K562 (cell line): ENCODE results near the gene SLC30A1. TPM values are rescaled to one million over a fixed set of nuclear protein-coding genes. Genes with fewer than 3 reads are reported as not detected.
A peak's percentile ranks its signal among the peaks of the same experiment; 100 is the strongest.

ENCODE experiments used
- DIDO1 ChIP-seq: fragments of 450-650 bp; IDR thresholded peaks from 2 replicates; pipeline ENCODE4 v1.6.1; 2016; ENCODE audit warnings: low read depth, missing biosample characterization, missing genetic modification characterization
- ETV1 ChIP-seq: fragments of 450-650 bp; conservative IDR thresholded peaks from 2 replicates; pipeline ENCODE4 v1.6.1; 2016; ENCODE audit warnings: missing genetic modification characterization, control low read depth, low read depth, missing compliant biosample characterization
- FUS ChIP-seq: fragments of 200-400 bp; formaldehyde crosslinking; optimal IDR thresholded peaks from 2 replicates; pipeline ENCODE3; 2017; ENCODE audit warnings: low read depth, low read length
- GATAD2A ChIP-seq: fragments of 450-650 bp; IDR thresholded peaks from 2 replicates; pipeline ENCODE4 v1.6.1; 2017
- HDAC8 ChIP-seq: fragments of 450-650 bp; IDR thresholded peaks from 2 replicates; pipeline ENCODE4 v1.6.1; 2016; ENCODE audit warnings: mild to moderate bottlenecking, missing genetic modification characterization, moderate library complexity, missing compliant biosample characterization
- KAT8 ChIP-seq: fragments of 450-650 bp; IDR thresholded peaks from 2 replicates; pipeline ENCODE4 v1.6.1; 2016; ENCODE audit warnings: low read depth, mild to moderate bottlenecking
- NR1H2 ChIP-seq: sonication (generic); formaldehyde crosslinking; IDR thresholded peaks from 2 replicates; pipeline ENCODE4 v1.4.0; 2020; ENCODE audit warnings: mild to moderate bottlenecking, missing genetic modification reagents
- POLR2B ChIP-seq: fragments of 450-650 bp; IDR thresholded peaks from 2 replicates; pipeline ENCODE4 v1.6.1; 2018; ENCODE audit warnings: low read depth; ENCODE audit not compliant: partially characterized antibody
- RBBP5 ChIP-seq: fragments of 200-600 bp; sonication (generic); IDR thresholded peaks from 2 replicates; pipeline ENCODE4 v1.6.1; 2012; ENCODE audit warnings: borderline replicate concordance, mild to moderate bottlenecking, low read length, control low read depth, inconsistent platforms; ENCODE audit not compliant: insufficient read depth, poor library complexity, severe bottlenecking
- RFX5 ChIP-seq: IDR thresholded peaks from 2 replicates; pipeline ENCODE4 v1.6.1; 2011; ENCODE audit warnings: low read depth, mild to moderate bottlenecking, improper control_type of control experiment, low read length
- SMARCE1 ChIP-seq: fragments of 450-650 bp; IDR thresholded peaks from 2 replicates; pipeline ENCODE4 v1.7.1; 2016; ENCODE audit warnings: mild to moderate bottlenecking
- ZNF316 ChIP-seq: fragments of 450-650 bp; IDR thresholded peaks from 2 replicates; pipeline ENCODE4 v1.6.1; 2016
- polyA plus RNA-seq, 8 experiments: library from polyadenylated mRNA; depleted of rRNA in 4 of 8; stranded (reverse) in 5 of 8; unstranded in 3 of 8; fragments of >200 nt; fragmentation: Nextera tagmentation in 2 of 8; fragmentation: Illumina TruSeq in 1 of 8; extraction: Ambion mirVana in 2 of 8; extraction: Trizol in 1 of 8; gene quantifications; 2 replicates each; pipeline versions ENCODE4 v1.2.1 to v1.2.3, GENCODE V29; 2011 to 2014; ENCODE audit warnings: inconsistent platforms in 1 of 8, missing spikeins in 1 of 8
- total RNA-seq, 7 experiments: library from RNA; depleted of rRNA in 6 of 7; stranded (reverse); fragments of >200 nt in 6 of 7; fragmentation: Illumina TruSeq in 2 of 7; extraction: Trizol in 2 of 7; gene quantifications; 2 replicates each; pipeline versions ENCODE4 v1.2.1 to v1.2.3, GENCODE V29; 2011 to 2021; ENCODE audit warnings: low replicate concordance in 1 of 7
- TF ChIP-seq, protein P1 (sequence below): fragments of 450-650 bp; IDR thresholded peaks from one replicate; pipeline ENCODE4 v1.6.1; 2018; ENCODE audit warnings: mild to moderate bottlenecking, moderate library complexity; ENCODE audit not compliant: partially characterized antibody
- TF ChIP-seq, protein P2 (sequence below): fragments of 250-450 bp; sonication (Bioruptor Pico); IDR thresholded peaks from 2 replicates; pipeline ENCODE4 v1.5.0; 2021; ENCODE audit warnings: mild to moderate bottlenecking, moderate library complexity
- TF ChIP-seq, protein P3 (sequence below), 2 experiments: fragments of 450-650 bp; IDR thresholded peaks; 2 replicates each; pipeline ENCODE4 v1.6.1; 2016
- TF ChIP-seq, protein P4 (sequence below): sonication (generic); formaldehyde crosslinking; IDR thresholded peaks from 2 replicates; pipeline ENCODE4 v1.8.1; 2022; ENCODE audit warnings: missing genetic modification reagents
- TF ChIP-seq, protein P5 (sequence below): fragments of 250-450 bp; sonication (Bioruptor Pico); IDR thresholded peaks from 2 replicates; pipeline ENCODE4 v1.5.0; 2021; ENCODE audit warnings: mild to moderate bottlenecking, borderline replicate concordance

The SLC30A1 gene
- total and polyA plus RNA-seq, 9 of the 15 experiments (the other 6 are each of a cell fraction or from before 2014, with no cell fraction given), result 4.1 to 14.4 (median 6.6) TPM

DNA sequence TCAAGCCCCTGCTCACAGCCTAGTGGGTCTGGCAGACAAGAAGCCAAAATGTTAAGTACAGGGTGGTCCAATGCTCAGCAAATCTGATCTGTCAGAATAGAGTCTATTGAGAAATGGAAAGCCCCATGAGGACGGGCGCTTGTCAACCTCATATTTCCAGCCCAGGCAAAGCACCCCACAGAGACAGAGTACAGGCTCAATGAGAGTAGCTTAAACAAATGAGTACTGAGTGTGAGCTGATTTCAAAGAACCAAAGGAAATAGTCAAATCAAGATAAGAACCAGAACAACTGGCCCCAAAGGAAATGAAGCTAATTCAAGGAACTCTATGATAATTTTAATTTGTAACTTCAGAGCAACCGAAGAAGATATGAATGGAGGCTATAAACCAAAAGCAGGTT is 44.6 kb upstream of the SLC30A1 start (continued):
- TF ChIP-seq, protein P1, sequence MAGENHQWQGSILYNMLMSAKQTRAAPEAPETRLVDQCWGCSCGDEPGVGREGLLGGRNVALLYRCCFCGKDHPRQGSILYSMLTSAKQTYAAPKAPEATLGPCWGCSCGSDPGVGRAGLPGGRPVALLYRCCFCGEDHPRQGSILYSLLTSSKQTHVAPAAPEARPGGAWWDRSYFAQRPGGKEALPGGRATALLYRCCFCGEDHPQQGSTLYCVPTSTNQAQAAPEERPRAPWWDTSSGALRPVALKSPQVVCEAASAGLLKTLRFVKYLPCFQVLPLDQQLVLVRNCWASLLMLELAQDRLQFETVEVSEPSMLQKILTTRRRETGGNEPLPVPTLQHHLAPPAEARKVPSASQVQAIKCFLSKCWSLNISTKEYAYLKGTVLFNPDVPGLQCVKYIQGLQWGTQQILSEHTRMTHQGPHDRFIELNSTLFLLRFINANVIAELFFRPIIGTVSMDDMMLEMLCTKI, result no peak
- TF ChIP-seq SMARCE1 (peak; percentile 15; the same call in 1 of the 2 replicates), KAT8 (no peak), HDAC8 (no peak), DIDO1 (tag) (no peak), RBBP5 (no peak), POLR2B (no peak), FUS (no peak), RFX5 (no peak), ETV1 (tag) (0 out of 2 replicates have a peak, but pooled peaks have one; percentile 32), NR1H2 (no peak), ZNF316 (peak; percentile 84), GATAD2A (0 out of 2 replicates have a peak, but pooled peaks have one; percentile 24)
- TF ChIP-seq, protein P2, sequence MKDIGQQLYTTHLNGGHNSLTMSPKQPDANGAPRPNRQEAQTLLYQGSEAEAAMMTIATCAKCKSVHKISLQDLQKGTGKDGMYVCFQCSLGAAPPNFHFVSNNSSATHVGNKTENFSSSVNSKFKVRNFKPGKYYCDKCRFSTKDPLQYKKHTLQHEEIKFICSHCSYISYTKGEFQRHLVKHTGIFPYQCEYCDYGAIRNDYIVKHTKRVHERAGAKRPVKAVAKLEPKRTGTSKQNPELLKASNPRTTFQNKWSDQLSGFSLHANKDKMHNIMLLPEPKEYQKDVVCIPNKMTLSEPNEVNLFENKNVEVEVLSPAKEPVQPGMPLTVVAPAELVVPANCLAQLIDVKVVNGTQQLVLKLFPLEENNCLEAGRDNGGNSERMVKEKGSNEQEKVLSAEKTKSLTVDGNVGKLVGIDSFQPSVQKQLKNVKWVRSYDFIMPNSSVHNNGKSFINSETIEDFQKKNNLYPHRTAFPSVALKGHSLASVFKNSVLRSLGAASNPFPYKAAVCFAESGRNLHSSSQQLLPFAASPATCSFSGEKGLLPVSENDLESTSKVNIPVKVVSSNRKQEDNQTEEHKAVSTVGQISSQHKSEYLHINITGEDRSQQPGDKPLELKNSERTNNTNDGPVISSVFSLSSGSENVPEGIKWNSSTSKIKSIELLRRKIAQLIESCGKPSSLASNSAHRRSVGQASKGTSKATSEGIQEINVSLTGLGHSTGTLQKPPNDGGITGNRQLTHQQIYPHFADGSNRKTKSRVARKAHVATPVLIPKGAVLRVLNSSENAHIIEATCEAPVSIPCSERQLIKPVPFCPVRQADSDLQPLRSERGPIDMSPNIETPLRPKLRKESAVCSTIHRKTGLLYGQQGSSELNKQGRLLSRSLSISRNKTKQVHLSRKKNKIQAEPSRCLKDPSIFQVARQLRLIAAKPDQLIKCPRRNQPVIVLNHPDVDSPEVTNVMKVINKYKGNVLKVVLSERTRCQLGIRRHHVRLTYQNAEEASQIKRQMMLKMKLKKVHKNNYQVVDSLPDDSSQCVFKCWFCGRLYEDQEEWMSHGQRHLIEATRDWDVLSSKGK (CRISPR knock-in tag), result no peak
- TF ChIP-seq, protein P3, sequence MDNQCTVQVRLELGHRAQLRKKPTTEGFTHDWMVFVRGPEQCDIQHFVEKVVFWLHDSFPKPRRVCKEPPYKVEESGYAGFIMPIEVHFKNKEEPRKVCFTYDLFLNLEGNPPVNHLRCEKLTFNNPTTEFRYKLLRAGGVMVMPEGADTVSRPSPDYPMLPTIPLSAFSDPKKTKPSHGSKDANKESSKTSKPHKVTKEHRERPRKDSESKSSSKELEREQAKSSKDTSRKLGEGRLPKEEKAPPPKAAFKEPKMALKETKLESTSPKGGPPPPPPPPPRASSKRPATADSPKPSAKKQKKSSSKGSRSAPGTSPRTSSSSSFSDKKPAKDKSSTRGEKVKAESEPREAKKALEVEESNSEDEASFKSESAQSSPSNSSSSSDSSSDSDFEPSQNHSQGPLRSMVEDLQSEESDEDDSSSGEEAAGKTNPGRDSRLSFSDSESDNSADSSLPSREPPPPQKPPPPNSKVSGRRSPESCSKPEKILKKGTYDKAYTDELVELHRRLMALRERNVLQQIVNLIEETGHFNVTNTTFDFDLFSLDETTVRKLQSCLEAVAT (IDR thresholded peaks at IDR 0.05), result no peak
- TF ChIP-seq, protein P4, sequence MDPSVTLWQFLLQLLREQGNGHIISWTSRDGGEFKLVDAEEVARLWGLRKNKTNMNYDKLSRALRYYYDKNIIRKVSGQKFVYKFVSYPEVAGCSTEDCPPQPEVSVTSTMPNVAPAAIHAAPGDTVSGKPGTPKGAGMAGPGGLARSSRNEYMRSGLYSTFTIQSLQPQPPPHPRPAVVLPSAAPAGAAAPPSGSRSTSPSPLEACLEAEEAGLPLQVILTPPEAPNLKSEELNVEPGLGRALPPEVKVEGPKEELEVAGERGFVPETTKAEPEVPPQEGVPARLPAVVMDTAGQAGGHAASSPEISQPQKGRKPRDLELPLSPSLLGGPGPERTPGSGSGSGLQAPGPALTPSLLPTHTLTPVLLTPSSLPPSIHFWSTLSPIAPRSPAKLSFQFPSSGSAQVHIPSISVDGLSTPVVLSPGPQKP (CRISPR knock-in tag), result no peak
- TF ChIP-seq, protein P5, sequence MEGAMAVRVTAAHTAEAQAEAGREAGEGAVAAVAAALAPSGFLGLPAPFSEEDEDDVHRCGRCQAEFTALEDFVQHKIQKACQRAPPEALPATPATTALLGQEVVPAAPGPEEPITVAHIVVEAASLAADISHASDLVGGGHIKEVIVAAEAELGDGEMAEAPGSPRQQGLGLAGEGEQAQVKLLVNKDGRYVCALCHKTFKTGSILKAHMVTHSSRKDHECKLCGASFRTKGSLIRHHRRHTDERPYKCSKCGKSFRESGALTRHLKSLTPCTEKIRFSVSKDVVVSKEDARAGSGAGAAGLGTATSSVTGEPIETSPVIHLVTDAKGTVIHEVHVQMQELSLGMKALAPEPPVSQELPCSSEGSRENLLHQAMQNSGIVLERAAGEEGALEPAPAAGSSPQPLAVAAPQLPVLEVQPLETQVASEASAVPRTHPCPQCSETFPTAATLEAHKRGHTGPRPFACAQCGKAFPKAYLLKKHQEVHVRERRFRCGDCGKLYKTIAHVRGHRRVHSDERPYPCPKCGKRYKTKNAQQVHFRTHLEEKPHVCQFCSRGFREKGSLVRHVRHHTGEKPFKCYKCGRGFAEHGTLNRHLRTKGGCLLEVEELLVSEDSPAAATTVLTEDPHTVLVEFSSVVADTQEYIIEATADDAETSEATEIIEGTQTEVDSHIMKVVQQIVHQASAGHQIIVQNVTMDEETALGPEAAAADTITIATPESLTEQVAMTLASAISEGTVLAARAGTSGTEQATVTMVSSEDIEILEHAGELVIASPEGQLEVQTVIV (CRISPR knock-in tag), result no peak
